ENCODE results near the gene IDNK. TPM values are rescaled to one million over a fixed set of nuclear protein-coding genes. Genes with fewer than 3 reads are reported as not detected.

The IDNK gene
- total RNA-seq, 1 donor from 2014 or later: 6.1 TPM

DNA sequence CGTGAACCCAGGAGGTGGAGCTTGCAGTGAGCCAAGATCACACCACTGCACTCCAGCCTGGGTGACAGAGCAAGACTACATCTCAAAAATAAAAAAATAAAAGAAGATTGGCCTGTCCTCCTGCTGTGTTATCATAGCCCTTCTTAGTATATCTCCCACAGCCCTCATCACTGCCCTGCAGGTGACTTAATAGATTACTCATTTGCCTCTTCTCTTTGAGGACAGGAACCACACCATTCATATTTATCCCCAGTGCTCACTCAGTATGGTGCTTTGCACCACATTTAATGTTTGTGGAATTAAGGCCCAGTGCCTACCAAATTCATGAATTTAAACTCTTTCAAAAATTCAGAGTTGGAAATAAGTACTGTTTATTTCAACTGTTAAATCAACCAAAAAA lies 10.3 kb downstream of the IDNK start:
- DNase-seq (ENCODE audit: low spot score): no peak

DNA sequence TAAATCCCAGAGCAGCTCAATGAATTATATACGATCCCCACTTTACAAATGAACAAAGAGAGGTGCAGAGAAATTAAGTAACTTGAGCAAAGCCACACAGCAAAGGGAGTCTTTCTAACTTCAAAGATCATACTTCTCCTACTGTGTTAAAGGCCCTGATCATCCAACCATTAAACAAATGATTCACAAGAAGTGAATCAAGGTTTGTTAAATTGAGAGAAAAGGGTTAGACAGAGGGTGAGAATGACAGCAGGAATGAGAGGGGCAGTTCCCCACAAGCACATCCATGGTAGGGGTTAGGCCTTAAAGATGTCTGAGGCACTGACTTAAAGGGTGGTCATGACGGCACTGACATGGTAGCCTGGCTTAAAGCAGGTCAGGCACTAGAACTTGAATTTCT lies 10.7 kb downstream of the IDNK start:
- no peak for DNase-seq (ENCODE audit: low spot score)

DNA sequence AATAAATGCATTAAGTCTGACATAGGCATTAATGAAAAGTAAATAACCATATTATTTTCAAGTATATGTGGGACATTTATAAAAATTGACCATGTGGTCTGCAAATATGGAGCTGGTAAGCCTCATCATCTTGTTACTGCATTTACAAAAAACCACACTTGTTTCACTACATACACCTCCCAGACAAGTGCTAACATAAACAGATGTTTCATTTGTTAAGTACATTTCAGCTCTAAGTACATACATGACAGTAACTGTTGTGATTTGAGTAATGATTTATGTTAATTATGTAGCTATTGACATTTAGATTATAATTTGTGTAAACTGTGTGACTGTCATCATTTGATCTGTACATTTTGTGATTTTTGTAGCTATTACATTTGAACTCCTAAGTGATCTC lies 13.9 kb downstream of the IDNK start:
- DNase-seq (ENCODE audit: low spot score): no peak

DNA sequence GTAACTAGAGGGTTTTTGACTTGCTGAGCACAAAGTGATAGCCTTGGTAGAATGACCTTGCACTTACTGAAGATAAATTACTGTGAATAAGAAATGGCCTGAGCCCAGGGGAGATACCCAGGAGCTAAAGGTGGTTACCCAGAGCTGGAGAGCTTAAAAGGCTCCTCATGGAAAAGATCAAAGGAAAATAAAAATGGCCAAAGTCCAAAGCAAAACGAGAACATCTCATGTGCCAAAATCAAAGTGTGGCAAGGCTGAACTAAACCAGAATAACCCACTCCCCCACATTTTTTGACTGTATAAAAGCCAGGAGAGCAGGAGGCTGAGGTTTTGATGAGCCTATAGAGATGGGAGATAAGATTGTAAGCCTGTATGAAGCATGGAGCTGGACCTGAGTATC lies 14.4 kb downstream of the IDNK start:
- DNase-seq (ENCODE audit: low spot score): no peak

DNA sequence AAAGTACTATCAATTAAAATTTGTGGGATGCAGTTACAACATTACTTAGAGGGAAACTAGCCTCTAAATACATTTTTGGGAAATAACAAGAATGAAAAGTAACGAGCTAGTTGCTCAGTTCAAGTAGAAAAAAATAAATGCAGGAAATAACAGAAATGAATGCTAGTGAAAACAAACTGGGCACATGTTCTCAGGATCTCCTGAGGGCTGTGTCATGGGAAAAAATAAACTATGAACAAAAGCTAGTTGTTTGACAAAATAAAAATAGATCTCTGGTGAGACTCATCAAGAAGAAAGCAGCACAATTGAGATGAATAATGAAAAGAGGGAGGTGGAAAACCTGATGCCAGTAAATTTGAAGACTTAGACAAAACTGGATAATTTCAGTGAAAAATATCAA lies 16.3 kb downstream of the IDNK start:
- DNase-seq (ENCODE audit: low spot score): no peak

DNA sequence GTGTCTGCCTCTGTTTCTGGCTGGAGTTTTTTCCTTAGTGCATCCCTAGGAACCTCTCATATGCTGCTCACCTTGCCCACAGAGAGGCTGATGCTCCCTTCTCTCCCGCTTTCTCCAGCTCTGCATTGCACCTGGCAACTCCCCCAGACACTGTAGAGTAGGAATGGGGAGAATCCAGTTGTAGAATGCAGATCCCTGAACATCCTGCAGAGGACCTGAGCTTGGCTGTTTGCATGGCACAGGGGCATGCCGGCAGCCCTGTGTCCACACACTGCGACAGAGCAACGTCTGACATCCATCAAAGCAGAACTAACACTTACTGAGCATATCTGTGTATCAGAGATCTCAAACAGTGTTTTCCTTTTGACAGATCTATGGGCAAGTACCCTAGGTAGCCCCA lies 19.9 kb downstream of the IDNK start:
- no peak for DNase-seq (ENCODE audit: low spot score)

DNA sequence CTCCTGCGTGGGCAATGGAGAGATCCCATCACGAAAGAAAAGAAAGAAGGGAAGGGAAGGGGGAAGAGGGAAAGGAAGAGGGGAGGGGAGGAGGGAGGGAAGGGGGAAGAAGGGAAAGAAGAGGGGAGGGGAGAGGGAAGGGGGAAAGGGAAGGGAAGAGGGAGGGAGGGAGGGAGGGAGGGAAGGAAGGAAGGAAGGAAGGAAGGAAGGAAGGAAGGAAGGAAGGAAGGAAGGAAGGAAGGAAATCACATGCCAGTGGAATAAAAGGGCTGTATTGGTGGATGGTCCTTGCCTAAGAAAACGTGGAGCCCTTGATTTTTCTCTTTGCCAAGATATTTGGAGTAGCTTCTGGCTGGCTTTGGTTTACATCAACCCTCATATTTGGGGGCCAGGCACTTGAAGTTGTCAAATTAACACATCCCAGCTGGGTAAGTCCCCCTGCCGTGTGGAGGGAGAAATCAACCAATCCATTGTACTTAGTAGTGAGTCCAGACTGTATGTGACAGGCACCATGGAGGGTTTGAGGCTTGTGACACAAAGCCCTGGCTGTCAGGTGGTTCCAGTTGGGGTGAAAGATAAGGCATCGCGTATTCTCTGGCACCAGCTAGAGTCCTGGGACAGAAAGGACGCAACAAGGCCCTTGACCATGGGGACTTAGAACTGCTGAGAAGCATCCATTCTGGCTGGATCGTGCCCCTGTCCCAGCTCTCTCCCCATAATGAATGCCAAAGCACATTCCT lies 23.7 kb downstream of the IDNK start:
- no peak for DNase-seq (ENCODE audit: low spot score)

DNA sequence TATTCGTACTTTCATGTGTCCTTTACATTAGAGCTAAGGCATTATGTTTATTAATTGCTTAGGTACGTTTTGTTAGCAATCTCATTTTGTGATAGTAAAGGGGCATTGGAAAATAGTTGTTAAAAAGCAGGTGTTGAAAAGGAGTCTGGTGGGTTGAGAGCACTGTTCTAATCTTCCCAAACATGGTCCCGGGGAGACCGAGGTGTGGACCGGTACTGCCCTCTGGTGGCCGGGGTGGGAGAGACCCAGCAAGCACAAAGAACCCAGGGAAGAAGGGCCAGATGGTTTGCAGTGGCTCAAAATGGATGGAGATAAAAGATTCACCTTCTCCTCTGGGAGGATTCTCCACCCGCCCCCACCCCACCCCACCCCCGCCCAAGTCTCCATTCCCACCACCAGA lies 26.1 kb downstream of the IDNK start:
- no peak for DNase-seq (ENCODE audit: low spot score)

DNA sequence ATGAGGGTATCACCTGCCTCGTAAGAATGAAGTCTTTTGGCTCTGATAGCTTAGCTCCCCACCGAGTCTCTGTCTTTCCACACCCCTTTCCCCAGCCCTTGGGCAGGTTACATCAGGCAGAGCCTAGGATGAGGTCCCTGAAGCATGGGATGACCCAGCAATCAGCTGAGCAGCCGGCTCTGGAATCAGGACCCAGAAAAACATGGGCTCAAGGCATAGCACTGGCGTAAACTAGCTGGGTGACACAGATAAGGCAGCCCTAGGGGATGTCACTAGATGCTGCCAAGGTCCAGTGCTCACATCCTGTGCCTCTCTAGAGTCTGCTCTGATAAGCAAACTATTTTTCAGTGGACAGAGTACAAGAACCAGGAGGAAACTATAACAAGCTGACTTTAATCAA lies 26.6 kb downstream of the IDNK start:
- DNase-seq (ENCODE audit: low spot score): no peak

DNA sequence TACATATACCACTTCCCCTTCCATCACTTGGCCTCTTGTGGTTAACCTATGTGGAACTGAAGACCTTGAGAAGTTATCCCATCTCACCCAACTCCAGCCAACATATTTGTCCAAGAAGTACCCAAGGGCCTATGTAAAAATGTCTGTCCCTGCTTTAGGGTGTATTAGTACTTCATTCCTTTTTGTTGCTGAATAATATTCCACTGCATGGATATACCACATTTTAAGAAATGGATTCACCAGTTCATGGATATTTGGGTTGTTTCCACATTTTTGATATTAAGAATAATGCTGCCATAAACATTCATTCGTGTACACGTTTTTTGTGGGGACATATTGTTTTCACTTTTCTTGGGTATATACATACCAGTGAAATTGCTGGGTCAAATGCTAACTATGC lies 28.6 kb downstream of the IDNK start:
- no peak for DNase-seq (ENCODE audit: low spot score)

DNA sequence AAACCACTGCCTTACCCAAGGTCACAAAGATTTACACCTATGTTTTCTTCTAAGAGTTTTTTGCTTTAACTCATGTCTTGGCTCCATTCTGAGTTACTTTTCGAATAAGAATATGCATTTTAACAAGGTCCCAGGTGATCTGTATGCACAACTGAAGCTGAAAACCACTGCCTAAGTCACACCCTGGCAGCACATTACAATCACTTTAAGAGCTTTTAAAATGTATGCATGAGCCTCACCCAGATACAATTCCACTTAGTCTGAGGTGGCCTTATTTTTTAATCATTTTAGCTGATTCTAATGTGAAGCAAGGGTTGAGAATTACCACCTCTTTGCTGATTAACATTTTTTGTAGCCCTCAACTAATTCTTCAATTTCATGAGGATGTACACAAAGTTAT lies 29.5 kb downstream of the IDNK start:
- no peak for DNase-seq (ENCODE audit: low spot score)

DNA sequence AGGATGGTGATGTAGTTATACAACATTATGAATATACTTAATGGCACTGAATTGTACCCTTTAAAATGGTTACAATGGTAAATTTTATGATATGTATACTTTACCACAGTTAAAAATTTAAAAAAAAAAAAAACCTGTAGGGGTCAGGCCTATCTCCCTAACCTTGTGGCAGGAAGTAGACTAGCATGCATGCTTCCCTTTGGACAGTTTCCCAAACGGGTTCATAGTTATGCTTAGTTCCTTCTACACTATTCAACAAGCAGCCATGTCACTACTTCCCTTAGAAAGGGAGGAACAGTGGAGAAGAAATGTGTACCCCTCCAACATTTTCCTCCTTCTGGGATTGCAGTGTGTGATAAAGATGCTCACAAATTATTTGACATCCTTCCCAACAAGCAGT lies 32.5 kb downstream of the IDNK start:
- DNase-seq (ENCODE audit: low spot score): no peak

DNA sequence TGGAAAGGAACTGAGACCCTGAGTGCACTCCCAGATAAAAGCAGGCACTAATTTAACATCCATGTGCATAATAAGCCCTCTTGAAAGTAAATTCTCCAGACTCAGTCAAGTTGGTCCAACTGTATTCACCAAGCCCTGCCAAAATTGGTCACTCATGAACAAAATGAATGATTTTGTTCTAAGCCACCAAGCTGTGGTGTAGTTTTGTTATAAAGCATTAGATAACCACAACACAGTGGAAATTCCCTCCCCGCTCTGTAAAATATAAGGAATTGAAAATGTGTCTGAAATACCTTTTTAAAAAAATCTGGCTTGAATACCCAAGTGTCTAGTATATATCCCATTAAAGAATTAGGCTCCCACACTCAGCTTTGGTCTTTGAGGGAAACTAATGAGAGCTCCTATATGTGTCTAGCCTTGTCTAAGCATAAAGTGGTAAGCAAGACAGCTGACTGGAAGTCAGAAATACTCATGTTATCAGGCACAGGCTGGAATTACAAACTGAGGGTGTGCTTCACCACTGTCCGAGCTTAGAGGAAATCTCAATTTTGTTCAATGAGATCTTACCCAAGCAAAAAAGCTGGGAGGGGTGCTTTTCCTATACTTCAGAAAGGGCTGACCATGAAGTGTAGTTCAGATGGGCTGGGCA lies 33.2 kb downstream of the IDNK start:
- DNase-seq (ENCODE audit: low spot score): no peak

DNA sequence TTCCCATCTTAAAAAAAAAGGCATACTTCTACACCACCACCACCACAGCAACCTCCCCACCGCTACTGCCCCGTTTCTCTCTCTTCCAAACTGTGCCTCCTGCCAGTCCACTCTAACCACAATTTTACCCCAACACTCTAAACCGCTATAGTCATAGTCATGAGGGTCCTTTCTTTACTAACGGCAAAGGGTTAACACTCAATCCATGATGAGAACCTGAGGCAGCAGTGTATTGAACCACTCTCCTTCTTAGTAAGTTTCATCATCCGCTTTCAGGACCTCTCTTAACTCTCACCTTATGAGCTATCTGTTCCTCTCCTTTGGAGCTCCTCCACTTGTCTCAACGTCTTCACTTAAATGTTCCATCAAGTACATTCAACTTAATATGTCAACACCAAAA lies 34.0 kb downstream of the IDNK start:
- DNase-seq (ENCODE audit: low spot score): no peak

DNA sequence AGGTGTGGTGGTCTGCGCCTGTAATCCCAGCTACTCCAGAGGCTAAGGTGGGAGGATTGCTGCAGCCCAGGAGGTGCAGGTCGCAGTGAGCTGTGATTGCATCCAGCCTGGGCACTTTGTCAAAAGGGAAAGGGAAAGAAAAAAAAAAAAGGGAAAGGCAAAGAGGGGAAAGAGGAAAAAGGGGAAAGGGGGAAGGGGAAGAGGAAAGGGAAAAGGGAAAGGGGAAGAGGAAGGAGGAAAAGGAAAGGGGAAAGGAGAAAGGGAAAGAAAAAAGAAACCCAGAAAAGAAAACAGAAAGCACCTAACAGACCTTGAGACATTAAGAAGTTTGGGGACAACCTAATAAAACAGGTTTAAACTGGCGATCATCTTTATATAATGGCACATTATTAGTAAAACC lies 40.0 kb downstream of the IDNK start:
- DNase-seq (ENCODE audit: low spot score): no peak

DNA sequence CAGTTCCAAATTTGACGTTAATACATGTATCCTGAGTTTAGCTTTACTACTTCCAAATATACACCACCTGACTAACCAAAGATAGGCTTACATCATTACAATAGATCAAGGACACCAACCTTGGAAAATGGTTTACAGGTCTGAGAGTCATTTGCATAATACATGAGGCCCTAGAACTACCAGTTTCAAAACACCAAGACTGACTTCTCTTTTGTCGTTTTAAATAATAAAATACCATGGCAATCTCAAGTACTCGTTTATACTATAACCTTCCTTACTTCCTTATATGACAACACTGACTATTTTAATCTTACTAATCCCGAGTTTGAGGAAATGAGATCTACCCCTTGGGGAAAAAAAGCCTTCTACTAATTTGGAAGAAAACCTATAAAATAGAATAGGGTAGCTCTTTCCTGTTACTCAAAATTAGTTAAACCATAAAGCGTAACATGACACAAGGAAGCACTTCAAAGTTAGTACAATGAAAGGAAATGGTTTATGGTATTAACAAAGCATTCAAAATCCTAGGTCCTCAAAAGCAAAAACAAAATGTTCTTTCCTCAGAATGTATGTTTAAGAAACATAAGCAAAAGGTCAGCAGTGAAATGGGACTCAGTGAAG lies 42.7 kb downstream of the IDNK start:
- no peak for DNase-seq (ENCODE audit: low spot score)

DNA sequence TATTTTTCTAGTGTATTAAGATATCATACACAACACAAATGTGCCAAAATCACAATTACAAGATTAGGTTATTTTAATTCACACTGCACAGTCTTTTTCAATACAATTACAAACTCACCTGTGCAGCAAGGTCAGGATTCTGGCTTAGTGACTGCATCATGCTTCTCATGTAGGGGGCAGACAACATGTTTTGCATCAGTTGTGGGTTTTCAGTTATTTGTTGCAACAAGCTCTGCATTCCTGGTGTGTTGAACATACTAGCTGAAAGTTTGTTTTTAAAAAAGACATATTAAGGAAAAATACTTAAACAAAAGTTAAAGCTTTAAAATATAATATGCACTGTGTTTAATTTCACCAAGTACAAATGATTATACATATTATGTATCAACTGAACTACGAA lies 46.1 kb downstream of the IDNK start:
- DNase-seq (ENCODE audit: low spot score): no peak

DNA sequence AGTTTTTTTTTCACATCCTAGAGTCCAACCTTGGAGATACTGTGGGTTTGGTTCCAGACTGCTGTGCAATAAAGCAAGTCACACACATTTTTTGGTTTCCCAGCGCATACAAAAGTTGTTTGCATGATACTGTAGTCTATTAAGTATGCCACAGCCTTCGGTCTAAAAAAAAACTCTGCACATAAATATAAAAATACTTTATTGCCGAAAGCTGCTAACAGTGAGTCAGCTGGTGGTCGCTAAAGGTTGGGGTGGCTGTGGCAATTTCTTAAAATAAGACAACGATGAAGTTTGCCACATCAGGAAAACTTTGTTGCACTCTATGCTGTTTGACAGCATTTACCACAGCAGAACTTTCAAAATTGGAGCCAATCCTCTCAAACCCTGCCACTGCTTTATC lies 47.4 kb downstream of the IDNK start:
- no peak for DNase-seq (ENCODE audit: low spot score)

DNA sequence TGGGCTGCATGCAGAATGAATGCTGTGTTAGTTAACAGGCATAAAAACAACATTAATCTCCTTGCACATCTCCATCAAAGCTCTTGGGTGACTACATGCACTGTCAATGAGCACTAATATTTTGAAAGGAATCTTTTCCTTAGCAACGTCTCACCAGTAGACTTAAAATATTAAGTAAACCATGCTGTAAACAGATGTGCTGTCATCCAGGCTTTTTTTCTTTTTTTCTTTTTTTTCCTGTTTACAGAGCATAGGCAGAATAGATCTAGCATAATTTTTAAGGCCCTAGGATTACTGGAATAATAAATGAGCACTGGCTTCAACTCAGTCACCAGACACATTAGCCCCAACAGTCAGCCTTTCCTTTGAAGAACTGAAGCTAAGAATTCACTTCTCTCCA lies 48.5 kb downstream of the IDNK start:
- no peak for DNase-seq (ENCODE audit: low spot score)

DNA sequence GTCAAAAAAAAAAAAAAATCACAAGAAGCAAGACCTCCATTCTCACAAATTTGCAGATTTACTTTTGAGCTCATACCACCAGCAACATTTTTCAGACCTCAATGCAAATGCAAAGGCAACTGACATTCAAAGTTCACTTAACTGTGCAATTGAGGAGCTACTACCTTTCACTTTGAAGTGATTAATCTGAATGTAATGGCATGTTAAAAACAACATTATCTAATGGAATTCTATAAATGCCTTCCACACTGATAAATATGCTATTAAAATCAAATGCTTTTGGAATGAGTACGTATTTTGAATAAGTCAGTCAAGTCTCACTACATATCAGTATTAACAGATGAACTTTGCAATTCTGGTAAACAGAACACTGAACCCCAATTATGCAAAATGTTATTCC lies 52.5 kb downstream of the IDNK start:
- no peak for DNase-seq (ENCODE audit: low spot score)

DNA sequence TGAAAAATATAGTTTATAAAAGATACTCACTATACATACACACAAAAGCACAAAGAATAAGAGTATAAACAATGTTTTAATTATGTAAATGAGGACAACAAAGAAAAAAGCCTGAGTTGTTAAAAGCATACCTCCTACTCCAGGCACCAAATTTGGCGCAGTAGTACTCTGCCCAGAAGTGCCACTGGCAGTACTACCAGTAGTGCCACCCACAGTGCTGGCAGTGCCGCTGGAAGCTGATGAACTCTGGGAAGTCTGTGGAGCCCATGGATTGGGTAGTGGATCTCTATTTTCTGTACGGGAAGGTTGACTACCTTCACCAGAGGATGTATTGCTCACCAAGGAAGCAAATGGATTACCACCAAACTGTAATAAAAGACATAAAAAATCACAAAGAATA lies 54.7 kb downstream of the IDNK start:
- DNase-seq (ENCODE audit: low spot score): no peak

DNA sequence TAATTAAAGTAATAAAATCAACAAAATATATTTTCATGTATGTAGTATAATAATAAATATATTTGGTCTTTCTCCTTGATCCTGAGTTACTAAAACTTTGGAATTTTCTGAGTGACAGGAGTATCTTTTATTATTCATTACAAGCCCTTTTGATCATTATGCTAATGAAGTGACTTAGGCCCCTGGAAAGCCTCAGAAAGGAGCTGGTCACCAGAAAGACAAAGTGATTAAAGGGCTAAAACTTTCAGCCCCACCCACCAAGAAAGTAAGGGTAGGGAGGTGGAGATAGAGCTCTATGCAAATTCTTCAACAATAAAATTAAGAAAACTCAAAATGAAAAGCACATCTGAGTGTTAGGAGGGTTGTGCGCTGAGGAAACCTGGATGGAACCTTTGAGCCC lies 57.3 kb downstream of the IDNK start:
- DNase-seq (ENCODE audit: low spot score): no peak

DNA sequence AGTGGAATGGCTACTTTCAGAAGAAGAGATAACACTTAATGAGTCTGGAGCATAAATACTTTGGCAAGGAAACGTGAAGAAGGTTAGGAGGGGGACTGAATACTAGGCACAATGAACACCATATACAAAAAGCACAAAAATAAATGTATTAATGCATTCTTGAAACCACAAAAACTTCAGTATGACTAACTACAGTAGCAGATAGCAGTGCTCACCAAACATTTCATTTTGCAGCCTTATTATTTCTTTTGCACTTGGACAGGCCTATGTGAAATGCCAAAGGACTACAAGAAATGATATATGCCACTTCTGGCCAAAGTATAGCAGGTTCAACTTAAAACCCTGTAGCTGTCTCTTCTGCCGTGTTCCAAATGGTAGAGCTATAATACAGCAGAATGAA lies 58.5 kb downstream of the IDNK start:
- DNase-seq (ENCODE audit: low spot score): no peak

All from mesenteric fat pad (tissue), 1 donor.